GM12873 (cell line): Measurements from ENCODE around the gene AHCYL2.

Experiments
- TF ChIP-seq, protein P1 (sequence below): IDR thresholded peaks from 2 replicates; pipeline ENCODE4 v1.5.1; 2012; ENCODE audit warnings: low read depth, mild to moderate bottlenecking, moderate library complexity, low read length, control low read depth; ENCODE audit not compliant: insufficient read depth; ENCODE audit errors: missing control alignments

The AHCYL2 gene

DNA sequence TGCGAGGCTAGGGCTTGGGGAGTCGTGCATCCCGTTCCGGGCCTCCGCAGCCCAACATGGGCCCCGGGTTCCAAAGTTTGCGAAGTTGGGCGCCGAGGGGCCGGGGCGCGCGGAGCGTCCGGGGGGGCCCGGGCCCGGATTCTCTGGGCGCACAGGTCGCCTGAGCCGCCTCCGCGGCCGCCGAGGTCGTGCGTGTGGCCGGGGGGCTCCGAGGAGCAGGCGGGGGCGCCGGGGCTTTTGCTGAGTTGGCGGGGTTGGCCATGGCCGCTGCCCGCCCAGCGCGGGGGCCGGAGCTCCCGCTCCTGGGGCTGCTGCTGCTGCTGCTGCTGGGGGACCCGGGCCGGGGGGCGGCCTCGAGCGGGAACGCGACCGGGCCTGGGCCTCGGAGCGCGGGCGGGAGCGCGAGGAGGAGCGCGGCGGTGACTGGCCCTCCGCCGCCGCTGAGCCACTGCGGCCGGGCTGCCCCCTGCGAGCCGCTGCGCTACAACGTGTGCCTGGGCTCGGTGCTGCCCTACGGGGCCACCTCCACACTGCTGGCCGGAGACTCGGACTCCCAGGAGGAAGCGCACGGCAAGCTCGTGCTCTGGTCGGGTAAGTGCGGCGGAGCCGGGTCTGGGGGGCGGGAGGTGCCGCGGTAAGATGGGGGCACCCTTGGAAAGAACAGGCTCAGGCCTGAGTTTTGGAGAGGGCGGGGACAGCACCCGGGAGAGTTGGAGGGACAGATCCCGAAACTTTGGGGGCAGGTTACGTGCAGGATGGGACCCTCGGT lies 35.8 kb upstream of the AHCYL2 start:
- TF ChIP-seq, protein P1, sequence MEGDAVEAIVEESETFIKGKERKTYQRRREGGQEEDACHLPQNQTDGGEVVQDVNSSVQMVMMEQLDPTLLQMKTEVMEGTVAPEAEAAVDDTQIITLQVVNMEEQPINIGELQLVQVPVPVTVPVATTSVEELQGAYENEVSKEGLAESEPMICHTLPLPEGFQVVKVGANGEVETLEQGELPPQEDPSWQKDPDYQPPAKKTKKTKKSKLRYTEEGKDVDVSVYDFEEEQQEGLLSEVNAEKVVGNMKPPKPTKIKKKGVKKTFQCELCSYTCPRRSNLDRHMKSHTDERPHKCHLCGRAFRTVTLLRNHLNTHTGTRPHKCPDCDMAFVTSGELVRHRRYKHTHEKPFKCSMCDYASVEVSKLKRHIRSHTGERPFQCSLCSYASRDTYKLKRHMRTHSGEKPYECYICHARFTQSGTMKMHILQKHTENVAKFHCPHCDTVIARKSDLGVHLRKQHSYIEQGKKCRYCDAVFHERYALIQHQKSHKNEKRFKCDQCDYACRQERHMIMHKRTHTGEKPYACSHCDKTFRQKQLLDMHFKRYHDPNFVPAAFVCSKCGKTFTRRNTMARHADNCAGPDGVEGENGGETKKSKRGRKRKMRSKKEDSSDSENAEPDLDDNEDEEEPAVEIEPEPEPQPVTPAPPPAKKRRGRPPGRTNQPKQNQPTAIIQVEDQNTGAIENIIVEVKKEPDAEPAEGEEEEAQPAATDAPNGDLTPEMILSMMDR = no peak

DNA sequence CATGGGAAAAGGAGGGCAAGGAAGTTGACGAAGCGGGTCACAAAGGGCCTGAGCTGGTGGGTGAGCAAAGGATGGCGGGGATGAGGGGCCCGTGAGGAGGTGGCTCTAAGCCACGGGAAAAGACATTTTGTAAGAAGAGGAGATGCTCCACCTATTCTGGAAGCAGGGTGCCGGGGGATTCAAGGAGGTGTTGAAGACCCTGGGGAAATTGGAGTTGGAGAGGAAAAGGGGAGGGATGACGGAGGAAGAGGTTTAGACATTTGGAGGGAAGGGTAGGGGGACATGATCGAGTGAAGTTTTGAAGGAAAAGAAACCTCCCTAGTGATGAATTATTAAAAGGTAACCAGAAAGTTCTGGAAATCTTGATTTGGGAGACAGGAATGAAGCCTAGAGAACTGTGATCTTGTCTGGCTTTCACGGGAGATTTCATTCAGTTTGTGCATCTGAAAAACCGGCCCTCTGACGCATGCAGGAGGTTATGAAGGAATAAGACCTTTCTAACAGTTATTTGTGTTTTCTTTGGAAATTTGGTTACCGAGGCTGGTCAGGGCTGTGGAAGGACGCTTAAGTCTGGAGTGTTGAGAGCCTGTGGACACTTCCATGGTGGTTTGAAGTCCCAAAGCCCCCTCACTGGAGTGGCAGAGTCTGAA lies 35.0 kb upstream of the AHCYL2 start:
- TF ChIP-seq, protein P1 = no peak

DNA sequence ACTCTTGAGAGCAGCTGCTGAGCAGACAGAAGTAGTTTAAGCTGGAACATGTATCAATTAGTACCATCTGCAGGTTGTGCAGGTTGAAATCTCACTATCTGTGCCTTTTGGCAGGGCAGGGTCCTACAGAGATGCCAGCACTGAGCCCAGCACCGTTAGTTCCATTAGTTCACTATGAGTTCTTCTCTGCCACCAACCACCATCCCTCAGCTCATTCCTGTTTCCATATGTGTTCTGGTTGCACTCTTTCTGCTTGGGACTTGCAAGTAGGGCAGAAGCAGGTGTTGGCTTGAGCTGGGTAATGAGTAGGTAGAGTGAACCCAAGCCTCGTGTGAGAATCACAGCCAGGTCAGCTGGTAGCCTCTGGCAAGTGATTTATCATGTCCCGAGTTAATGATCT lies 33.6 kb upstream of the AHCYL2 start:
- TF ChIP-seq, protein P1 = no peak

DNA sequence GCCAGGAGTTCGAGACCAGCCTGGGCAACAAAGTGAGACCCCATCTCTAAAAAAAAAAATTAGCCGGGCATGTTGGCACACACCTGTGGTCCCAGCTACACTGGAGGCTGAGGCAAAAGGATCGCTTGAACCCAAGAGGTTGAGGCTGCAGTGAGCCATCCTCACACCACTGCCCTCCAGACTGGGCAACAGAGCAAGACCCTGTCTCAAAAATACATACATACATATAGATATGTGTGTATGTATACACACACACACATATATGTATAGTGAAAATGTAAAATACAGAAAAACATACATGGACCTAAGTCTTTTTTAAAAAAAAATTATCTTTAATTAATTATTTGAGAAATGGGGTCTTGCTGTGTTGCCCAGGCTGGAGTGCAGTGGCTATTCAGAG lies 30.9 kb upstream of the AHCYL2 start:
- TF ChIP-seq, protein P1 = no peak

DNA sequence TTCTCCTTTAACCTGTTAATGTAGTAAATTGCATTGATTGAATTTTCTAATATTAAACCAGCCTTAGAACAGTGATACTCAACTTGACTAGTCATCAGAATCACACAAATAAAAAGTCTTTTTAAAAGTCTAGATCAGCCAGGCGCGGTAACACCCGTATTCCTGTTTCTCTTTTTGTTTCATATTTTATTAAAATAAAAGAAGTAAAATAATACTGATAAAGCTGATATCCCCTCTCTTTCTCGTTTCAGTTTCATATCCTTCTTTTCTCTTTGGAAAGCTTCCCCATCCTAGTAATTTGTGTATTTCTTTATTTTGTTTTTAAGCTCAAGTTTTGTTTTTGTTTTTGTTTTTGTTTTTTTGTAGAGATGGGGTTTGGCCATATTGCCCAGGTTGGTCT lies 27.1 kb upstream of the AHCYL2 start:
- TF ChIP-seq, protein P1 = no peak

DNA sequence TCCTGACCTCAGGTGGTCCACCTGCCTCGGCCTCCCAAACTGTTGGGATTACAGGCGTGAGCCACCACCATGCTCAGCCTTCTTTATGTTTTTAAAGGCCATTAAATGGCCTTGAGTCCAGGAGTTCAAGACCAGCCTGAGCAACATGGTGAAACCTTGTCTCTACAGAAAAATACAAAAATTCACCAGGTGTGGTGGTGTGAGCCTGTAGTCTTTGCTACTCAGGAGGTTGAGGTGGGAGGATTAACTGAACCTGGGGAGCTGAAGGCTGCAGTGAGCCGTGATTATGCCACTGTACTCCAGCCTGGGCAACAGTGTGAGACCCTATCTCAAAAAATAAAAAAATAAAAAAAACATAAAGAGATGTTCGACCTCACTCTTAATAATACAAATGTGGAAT lies 25.4 kb upstream of the AHCYL2 start:
- TF ChIP-seq, protein P1 = no peak

DNA sequence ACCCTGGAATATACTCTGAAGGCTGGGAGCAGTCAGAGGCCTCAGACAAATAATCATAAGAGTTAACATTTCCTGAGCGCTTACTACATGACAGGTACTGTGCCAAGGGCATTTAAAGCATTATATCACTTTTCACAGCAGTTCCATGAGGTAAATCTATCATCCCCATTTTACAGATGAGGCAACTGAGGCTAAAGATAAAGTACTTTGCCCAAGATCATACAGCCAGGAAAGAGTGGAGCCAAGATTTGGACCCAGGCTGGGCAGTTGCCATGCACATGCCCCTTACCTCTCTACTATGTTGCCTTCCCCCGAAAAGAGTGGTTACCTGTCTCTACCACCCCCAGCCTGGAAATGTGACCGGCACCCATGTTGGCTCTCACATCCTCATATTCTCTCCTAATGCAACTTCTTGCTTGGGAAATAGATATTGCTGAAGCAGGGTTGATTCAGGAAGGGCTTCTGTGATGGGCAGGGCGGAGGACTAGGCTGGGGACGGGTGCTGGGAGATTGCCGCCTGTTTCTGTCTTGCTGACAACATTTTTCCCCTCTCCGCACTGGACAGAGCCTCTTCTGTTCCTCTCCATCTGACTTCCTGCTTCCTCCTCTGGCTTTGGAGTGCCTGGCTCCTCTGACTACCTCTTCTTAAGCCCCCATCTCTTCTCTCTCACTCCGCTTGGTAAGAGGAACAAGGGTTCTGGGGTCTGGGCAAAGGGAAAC lies 22.6 kb upstream of the AHCYL2 start:
- TF ChIP-seq, protein P1 = no peak
